Upper lobe of left lung (tissue), 4 donors: ENCODE results near the gene ASIP.

Experiments
- EP300 ChIP-seq, 4 donors: sonication (generic); formaldehyde crosslinking; IDR thresholded peaks; one replicate each; pipeline ENCODE4 v1.5.1; 2017; ENCODE audit warnings: antibody characterized with exemption in 4 of 4, control low read depth in 2 of 4
- POLR2A ChIP-seq, 4 donors: fragments of 450-650 bp; IDR thresholded peaks; one replicate each; pipeline ENCODE4 v1.5.1; 2016 to 2017; ENCODE audit warnings: antibody characterized with exemption in 4 of 4, mild to moderate bottlenecking in 2 of 4
- POLR2AphosphoS5 ChIP-seq, 2 donors: sonication (generic); formaldehyde crosslinking; IDR thresholded peaks; one replicate each; pipeline ENCODE4 v1.5.1; 2017; ENCODE audit warnings: antibody characterized with exemption in 2 of 2
- TF ChIP-seq, protein P1 (sequence below), 6 experiments: fragments of 450-650 bp in 4 of 6; fragments of 200-600 bp in 2 of 6; sonication (generic) in 2 of 6; IDR thresholded peaks; one replicate each; pipeline ENCODE4 v1.5.1; 2016 to 2019; ENCODE audit warnings: antibody characterized with exemption in 6 of 6

DNA sequence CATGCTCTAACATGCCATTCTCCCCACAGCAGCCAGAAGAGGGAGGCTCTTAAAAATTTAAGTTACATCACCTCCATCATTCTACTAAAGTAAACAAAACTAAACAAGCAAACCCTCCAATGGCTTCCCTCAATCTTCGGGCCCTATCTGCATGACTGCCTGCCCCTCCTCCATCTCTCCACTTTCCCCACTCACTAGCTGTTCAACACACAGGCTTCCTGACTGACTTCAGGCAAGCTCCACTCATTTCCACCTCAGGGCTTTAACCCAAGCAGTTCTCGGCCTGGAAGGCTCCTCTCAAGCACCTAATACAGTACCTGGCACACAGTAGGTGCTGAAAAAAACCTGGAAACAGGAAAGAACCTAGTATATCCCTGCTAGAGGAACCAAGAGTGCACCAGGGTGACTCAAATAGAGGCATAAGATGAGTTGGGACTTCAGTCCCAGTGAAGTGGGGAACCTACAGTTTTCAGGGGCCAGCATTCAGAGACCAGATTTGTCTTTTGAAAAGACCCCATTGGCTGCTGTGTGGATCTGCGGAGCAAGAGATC, 59.1 kb downstream of the ASIP start:
- TF ChIP-seq POLR2A (IDR thresholded peaks at IDR 0.05) (no peak), EP300 (IDR thresholded peaks at IDR 0.05) (no peak), POLR2AphosphoS5 (IDR thresholded peaks at IDR 0.05) (no peak)
- TF ChIP-seq, protein P1, sequence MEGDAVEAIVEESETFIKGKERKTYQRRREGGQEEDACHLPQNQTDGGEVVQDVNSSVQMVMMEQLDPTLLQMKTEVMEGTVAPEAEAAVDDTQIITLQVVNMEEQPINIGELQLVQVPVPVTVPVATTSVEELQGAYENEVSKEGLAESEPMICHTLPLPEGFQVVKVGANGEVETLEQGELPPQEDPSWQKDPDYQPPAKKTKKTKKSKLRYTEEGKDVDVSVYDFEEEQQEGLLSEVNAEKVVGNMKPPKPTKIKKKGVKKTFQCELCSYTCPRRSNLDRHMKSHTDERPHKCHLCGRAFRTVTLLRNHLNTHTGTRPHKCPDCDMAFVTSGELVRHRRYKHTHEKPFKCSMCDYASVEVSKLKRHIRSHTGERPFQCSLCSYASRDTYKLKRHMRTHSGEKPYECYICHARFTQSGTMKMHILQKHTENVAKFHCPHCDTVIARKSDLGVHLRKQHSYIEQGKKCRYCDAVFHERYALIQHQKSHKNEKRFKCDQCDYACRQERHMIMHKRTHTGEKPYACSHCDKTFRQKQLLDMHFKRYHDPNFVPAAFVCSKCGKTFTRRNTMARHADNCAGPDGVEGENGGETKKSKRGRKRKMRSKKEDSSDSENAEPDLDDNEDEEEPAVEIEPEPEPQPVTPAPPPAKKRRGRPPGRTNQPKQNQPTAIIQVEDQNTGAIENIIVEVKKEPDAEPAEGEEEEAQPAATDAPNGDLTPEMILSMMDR (IDR thresholded peaks at IDR 0.05) = no peak
